ENCODE measurements around the gene MAEL.

DNA sequence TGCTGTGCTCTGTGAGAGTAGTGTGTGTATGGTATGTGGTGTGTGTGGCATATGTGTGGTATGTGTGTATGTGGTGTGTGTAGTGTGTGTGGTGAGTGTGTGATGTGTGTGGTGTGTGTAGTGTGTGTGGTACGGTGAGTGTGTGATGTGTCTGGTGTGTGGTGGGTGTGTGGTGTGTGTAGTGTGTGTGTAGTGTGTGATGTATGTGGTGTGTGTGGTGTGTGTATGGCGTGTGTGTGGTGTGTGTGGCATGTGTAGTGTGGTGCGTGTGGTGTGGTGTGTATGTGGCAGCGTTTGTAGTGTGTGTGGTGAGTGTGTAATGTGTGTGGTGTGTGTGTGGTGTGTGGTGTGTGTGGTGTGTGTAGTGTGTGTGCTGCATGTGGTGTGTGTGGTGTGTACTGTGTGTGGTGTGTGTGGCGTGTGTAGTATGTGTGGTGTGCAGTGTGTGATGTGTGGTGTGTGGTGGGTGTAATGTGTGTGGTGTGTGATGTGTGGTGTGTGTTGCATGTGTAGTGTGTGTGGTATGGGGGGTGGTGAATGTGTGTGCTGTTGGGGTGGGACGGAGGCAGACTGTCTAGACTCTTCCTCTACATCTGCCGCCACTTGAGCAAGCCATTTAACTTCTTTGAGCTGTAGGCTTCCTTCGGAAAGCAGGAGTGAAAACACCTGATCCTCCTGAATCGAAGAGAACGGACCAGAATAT is 67.6 kb downstream of the MAEL start:
- TF ChIP-seq, protein P1, sequence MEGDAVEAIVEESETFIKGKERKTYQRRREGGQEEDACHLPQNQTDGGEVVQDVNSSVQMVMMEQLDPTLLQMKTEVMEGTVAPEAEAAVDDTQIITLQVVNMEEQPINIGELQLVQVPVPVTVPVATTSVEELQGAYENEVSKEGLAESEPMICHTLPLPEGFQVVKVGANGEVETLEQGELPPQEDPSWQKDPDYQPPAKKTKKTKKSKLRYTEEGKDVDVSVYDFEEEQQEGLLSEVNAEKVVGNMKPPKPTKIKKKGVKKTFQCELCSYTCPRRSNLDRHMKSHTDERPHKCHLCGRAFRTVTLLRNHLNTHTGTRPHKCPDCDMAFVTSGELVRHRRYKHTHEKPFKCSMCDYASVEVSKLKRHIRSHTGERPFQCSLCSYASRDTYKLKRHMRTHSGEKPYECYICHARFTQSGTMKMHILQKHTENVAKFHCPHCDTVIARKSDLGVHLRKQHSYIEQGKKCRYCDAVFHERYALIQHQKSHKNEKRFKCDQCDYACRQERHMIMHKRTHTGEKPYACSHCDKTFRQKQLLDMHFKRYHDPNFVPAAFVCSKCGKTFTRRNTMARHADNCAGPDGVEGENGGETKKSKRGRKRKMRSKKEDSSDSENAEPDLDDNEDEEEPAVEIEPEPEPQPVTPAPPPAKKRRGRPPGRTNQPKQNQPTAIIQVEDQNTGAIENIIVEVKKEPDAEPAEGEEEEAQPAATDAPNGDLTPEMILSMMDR (conservative IDR thresholded peaks at IDR 0.05 in 1 of 2, IDR thresholded peaks at IDR 0.05 in 1 of 2; ENCODE audit: extremely low read depth in 1 of 2, insufficient read depth in 1 of 2, low read depth in 1 of 2, low read length in 2 of 2) = no peak
- TF ChIP-seq EZH2 (IDR thresholded peaks at IDR 0.05; ENCODE audit: borderline replicate concordance, low read length) = no peak

All from mammary epithelial cell (primary cell).